Measurements from ENCODE around the gene BIRC2. TPM values are rescaled to one million over a fixed set of nuclear protein-coding genes. Genes with fewer than 3 reads are reported as not detected.
"Not testable (repeated sequence)": the region's sequence is repeated elsewhere in the genome, so short reads cannot be mapped to it uniquely, and the experiment has no call there.

Gene BIRC2
- total RNA-seq, 1 experiment from 2014 or later: 76.8 TPM

DNA sequence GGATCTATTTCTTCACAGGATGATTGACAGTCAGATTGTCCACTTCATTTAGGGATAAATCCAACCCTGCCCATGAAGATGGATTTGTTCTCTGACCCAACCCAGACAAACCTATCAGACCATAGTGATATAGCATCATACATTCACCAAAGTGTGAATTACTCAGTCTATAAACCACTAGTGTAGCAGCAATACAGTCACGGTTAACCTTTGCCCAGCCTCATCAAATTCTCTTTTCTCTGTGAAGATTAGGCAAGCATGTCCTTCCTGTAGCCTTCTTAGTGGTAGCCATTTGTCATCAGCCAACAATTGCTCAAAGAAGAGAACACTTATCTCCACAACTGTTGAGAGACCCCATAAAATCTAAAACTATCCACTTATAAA lies 14.4 kb upstream of the BIRC2 start:
- in situ Hi-C loops (cut with HindIII; ENCODE audit: low pct_unique_long_range_greater_than_20kb, low sequenced_read_pairs): no loop called here
- no TSS peak for BruUV-seq (replicated peaks)
- Histone ChIP-seq H3K4me1 (ENCODE audit: control insufficient read depth, insufficient read depth, low read length) (no peaks in the 10 kb centered on the region), H3K9me3 (ENCODE audit: control insufficient read depth, insufficient read depth, low read depth, low read length) (no peaks in the 10 kb centered on the region), H3K27ac (ENCODE audit: low read length) (peak overlapping the region; percentile 42), H3K4me3 (ENCODE audit: low read depth in 2 of 2, low read length in 2 of 2) (no peak overlapping the region), H3K36me3 (ENCODE audit: control insufficient read depth, insufficient read depth, low read length) (peaks cover 42% of the 10 kb centered on the region), H3K27me3 (ENCODE audit: control insufficient read depth, insufficient read depth, low read length) (no peaks in the 10 kb centered on the region)
- TF ChIP-seq, protein P1, sequence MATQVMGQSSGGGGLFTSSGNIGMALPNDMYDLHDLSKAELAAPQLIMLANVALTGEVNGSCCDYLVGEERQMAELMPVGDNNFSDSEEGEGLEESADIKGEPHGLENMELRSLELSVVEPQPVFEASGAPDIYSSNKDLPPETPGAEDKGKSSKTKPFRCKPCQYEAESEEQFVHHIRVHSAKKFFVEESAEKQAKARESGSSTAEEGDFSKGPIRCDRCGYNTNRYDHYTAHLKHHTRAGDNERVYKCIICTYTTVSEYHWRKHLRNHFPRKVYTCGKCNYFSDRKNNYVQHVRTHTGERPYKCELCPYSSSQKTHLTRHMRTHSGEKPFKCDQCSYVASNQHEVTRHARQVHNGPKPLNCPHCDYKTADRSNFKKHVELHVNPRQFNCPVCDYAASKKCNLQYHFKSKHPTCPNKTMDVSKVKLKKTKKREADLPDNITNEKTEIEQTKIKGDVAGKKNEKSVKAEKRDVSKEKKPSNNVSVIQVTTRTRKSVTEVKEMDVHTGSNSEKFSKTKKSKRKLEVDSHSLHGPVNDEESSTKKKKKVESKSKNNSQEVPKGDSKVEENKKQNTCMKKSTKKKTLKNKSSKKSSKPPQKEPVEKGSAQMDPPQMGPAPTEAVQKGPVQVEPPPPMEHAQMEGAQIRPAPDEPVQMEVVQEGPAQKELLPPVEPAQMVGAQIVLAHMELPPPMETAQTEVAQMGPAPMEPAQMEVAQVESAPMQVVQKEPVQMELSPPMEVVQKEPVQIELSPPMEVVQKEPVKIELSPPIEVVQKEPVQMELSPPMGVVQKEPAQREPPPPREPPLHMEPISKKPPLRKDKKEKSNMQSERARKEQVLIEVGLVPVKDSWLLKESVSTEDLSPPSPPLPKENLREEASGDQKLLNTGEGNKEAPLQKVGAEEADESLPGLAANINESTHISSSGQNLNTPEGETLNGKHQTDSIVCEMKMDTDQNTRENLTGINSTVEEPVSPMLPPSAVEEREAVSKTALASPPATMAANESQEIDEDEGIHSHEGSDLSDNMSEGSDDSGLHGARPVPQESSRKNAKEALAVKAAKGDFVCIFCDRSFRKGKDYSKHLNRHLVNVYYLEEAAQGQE (IDR thresholded peaks at IDR 0.05; ENCODE audit: insufficient read depth in 1 of 2, low read depth in 2 of 2, low read length in 1 of 2): no peak
- TF ChIP-seq SIN3A (IDR thresholded peaks at IDR 0.05; ENCODE audit: borderline replicate concordance, insufficient read depth, low read depth, low read length): no peak
- TF ChIP-seq, protein P2, sequence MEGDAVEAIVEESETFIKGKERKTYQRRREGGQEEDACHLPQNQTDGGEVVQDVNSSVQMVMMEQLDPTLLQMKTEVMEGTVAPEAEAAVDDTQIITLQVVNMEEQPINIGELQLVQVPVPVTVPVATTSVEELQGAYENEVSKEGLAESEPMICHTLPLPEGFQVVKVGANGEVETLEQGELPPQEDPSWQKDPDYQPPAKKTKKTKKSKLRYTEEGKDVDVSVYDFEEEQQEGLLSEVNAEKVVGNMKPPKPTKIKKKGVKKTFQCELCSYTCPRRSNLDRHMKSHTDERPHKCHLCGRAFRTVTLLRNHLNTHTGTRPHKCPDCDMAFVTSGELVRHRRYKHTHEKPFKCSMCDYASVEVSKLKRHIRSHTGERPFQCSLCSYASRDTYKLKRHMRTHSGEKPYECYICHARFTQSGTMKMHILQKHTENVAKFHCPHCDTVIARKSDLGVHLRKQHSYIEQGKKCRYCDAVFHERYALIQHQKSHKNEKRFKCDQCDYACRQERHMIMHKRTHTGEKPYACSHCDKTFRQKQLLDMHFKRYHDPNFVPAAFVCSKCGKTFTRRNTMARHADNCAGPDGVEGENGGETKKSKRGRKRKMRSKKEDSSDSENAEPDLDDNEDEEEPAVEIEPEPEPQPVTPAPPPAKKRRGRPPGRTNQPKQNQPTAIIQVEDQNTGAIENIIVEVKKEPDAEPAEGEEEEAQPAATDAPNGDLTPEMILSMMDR (IDR thresholded peaks at IDR 0.05): no peak
- no peak for TF ChIP-seq TCF7L2 (IDR thresholded peaks at IDR 0.05; ENCODE audit: low read depth, low read length)
- TF ChIP-seq POLR2AphosphoS5 (IDR thresholded peaks at IDR 0.05; ENCODE audit: low read depth, low read length): no peak
- DNase-seq (ENCODE audit: low read depth, low spot score) (no peak), ATAC-seq (peak; percentile 22; the same call in 1 of the 2 replicates)
- ChIA-PET CTCF (no interaction called here), POLR2A (no interaction called here)
- intact Hi-C loops (cut with micrococcal nuclease; ENCODE audit: unreplicated experiment): no loop called here

DNA sequence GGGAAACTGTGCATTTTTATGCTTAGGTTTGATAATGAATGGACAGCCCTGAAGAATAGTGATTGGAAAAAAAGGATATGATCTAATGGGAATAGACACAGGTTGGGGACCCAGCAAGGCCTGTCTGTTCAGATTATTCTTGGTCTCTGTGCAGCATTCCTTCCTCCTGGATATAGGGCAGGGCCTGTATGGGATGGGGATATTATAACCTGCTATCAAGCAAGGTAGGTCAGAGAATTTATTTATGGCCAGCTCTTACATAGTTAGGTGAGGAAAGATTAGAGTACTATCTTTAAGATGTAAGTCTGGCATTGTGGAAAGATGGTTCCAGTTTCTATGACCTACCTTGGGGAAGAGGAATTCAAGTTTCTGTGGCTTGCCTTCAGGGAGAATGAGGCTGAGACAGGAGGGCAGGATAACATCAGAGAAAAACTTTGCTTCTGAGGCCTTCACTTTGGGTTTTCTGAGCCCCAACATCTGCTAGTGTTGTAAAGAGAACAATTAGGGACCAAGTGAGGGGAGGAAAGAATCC lies 8.5 kb upstream of the BIRC2 start:
- ATAC-seq: no peak
- CTCF ChIA-PET: no interaction called here
- Histone ChIP-seq H3K9me3 (ENCODE audit: control insufficient read depth, insufficient read depth, low read depth, low read length) (no peaks in the 10 kb centered on the region), H3K27me3 (ENCODE audit: control insufficient read depth, insufficient read depth, low read length) (no peaks in the 10 kb centered on the region), H3K4me1 (ENCODE audit: control insufficient read depth, insufficient read depth, low read length) (peaks cover 13% of the 10 kb centered on the region), H3K36me3 (ENCODE audit: control insufficient read depth, insufficient read depth, low read length) (peaks cover 18% of the 10 kb centered on the region), H3K27ac (ENCODE audit: low read length) (peak overlapping the region; percentile 23), H3K4me3 (ENCODE audit: low read depth in 2 of 2, low read length in 2 of 2) (no peak overlapping the region)
- no peak for DNase-seq (ENCODE audit: low read depth, low spot score)
- BruUV-seq (replicated peaks): no TSS peak
- TF ChIP-seq SIN3A (IDR thresholded peaks at IDR 0.05; ENCODE audit: borderline replicate concordance, insufficient read depth, low read depth, low read length): no peak
- peak; percentile 54; the same call in 1 of the 2 replicates for TF ChIP-seq POLR2AphosphoS5 (IDR thresholded peaks at IDR 0.05; ENCODE audit: low read depth, low read length)
- intact Hi-C loops (cut with micrococcal nuclease; ENCODE audit: unreplicated experiment) (no loop called here), in situ Hi-C loops (cut with HindIII; ENCODE audit: low pct_unique_long_range_greater_than_20kb, low sequenced_read_pairs) (no loop called here)
- POLR2A ChIA-PET: no interaction called here

DNA sequence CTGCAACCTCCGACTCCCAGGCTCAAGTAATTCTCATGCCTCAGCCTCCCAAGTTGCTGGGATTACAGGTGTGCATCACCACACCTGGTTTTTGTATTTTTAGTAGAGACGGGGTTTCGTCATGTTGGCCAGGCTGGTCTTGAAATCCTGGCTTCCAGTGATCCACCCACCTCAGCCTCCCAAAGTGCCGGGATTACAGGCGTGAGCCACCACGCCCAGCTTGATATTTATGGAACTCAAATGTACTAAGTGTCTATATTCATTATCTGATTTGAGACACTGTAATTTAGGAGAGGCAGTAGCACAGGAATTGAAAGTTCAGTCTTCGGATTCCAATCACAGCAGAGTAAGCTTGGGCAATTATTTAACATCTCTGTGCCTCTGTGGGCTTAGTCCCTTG lies 5.7 kb upstream of the BIRC2 start:
- H3K27me3 ChIP-seq (ENCODE audit: control insufficient read depth, insufficient read depth, low read length); BruUV-seq (replicated peaks); H3K9me3 ChIP-seq (ENCODE audit: control insufficient read depth, insufficient read depth, low read depth, low read length); POLR2A ChIA-PET; DNase-seq (ENCODE audit: low read depth, low spot score); H3K4me3 ChIP-seq (ENCODE audit: low read depth in 2 of 2, low read length in 2 of 2); in situ Hi-C loops (cut with HindIII; ENCODE audit: low pct_unique_long_range_greater_than_20kb, low sequenced_read_pairs): not testable (repeated sequence)
- Histone ChIP-seq H3K36me3 (ENCODE audit: control insufficient read depth, insufficient read depth, low read length) (peaks cover 18% of the 10 kb centered on the region), H3K4me1 (ENCODE audit: control insufficient read depth, insufficient read depth, low read length) (peaks cover 38% of the 10 kb centered on the region), H3K27ac (ENCODE audit: low read length) (peak overlapping the region; percentile 82)
- peak; percentile 19; the same call in 1 of the 2 replicates for ATAC-seq
- intact Hi-C loops (cut with micrococcal nuclease; ENCODE audit: unreplicated experiment): loop anchor here (1.0 to 5.0 kb wide), 3 partner anchors 154 to 326 kb away; no protein-coding TSS in a partner anchor
- CTCF ChIA-PET: interaction anchor here (0.6 to 2.5 kb wide), 10 partner anchors 15 to 325 kb away, joined by 3 to 26 read pairs (median 8); no protein-coding TSS in a partner anchor
